Neural progenitor cell (in vitro differentiated cells): ENCODE measurements around the gene KLHL29. TPM values are rescaled to one million over a fixed set of nuclear protein-coding genes. Genes with fewer than 3 reads are reported as not detected.
A peak's percentile ranks its signal among the peaks of the same experiment; 100 is the strongest.

ENCODE experiments used
- DNase-seq: peaks from one replicate; pipeline ENCODE4 v3.0.0-alpha.2; 2016; ENCODE audit warnings: low spot score
- H2AFZ ChIP-seq: fragments of 200-600 bp; sonication (generic); replicated peaks from 2 replicates; pipeline ENCODE4 v1.6.1; 2016; ENCODE audit warnings: antibody characterized with exemption
- H3F3A ChIP-seq: fragments of 200-600 bp; sonication (generic); 2 replicates; pipeline ENCODE4 v1.6.1; 2016; ENCODE audit warnings: antibody characterized with exemption, low read depth
- H3K27ac ChIP-seq: fragments of 200-600 bp; sonication (generic); 2 replicates; pipeline ENCODE4 v1.5.1; 2016; ENCODE audit warnings: mild to moderate bottlenecking
- H3K27me3 ChIP-seq: fragments of 200-600 bp; sonication (generic); 2 replicates; pipeline ENCODE4 v1.6.1; 2016; ENCODE audit warnings: mild to moderate bottlenecking, moderate library complexity
- H3K36me3 ChIP-seq: fragments of 200-600 bp; sonication (generic); 2 replicates; pipeline ENCODE4 v1.5.1; 2016
- H3K4me1 ChIP-seq: fragments of 200-600 bp; sonication (generic); 2 replicates; pipeline ENCODE4 v1.6.1; 2016; ENCODE audit warnings: mixed run types
- H3K4me2 ChIP-seq: fragments of 200-600 bp; sonication (generic); 2 replicates; pipeline ENCODE4 v1.6.1; 2016
- H3K4me3 ChIP-seq: fragments of 200-600 bp; sonication (generic); 2 replicates; pipeline ENCODE4 v1.5.1; 2016
- H3K79me2 ChIP-seq: fragments of 200-600 bp; sonication (generic); 2 replicates; pipeline ENCODE4 v1.6.1; 2016; ENCODE audit warnings: low read depth
- H3K9ac ChIP-seq: fragments of 200-600 bp; sonication (generic); 2 replicates; pipeline ENCODE4 v1.6.1; 2016
- H3K9me3 ChIP-seq: fragments of 200-600 bp; sonication (generic); 2 replicates; pipeline ENCODE4 v1.5.1; 2016; ENCODE audit warnings: low read depth
- H4K20me1 ChIP-seq: fragments of 200-600 bp; sonication (generic); 2 replicates; pipeline ENCODE4 v1.6.1; 2016; ENCODE audit warnings: low read depth
- H3K27ac Mint-ChIP-seq: 3 replicates; pipeline ENCODE4 v1.8.0; 2021; ENCODE audit warnings: mixed read lengths
- H3K27me3 Mint-ChIP-seq: 2 replicates; pipeline ENCODE4 v1.8.0; 2022; ENCODE audit warnings: low read depth, mild to moderate bottlenecking, inconsistent platforms, moderate library complexity, mixed read lengths; ENCODE audit not compliant: insufficient read depth
- H3K36me3 Mint-ChIP-seq: 3 replicates; pipeline ENCODE4 v1.8.0; 2021; ENCODE audit warnings: mixed read lengths
- H3K4me1 Mint-ChIP-seq: 3 replicates; pipeline ENCODE4 v1.8.0; 2021; ENCODE audit warnings: mixed read lengths
- H3K4me3 Mint-ChIP-seq: 3 replicates; pipeline ENCODE4 v1.8.0; 2021; ENCODE audit warnings: mild to moderate bottlenecking, moderate library complexity, mixed read lengths
- H3K9me3 Mint-ChIP-seq: 3 replicates; pipeline ENCODE4 v1.8.0; 2020; ENCODE audit warnings: mixed read lengths
- EZH2 ChIP-seq: fragments of 200-600 bp; sonication (generic); IDR thresholded peaks from 2 replicates; pipeline ENCODE4 v1.6.1; 2017; ENCODE audit warnings: antibody characterized with exemption, mild to moderate bottlenecking, moderate library complexity
- EZH2phosphoT487 ChIP-seq: fragments of 200-600 bp; sonication (generic); IDR thresholded peaks from 2 replicates; pipeline ENCODE4 v1.6.1; 2017; ENCODE audit warnings: antibody characterized with exemption
- total RNA-seq: library from RNA; depleted of rRNA; stranded (reverse); fragments of >200 nt; gene quantifications from 2 replicates; pipeline ENCODE4 v1.2.3, GENCODE V29; 2015; ENCODE audit warnings: low replicate concordance
- TF ChIP-seq, protein P1 (sequence below): fragments of 200-600 bp; sonication (generic); IDR thresholded peaks from 2 replicates; pipeline ENCODE4 v1.5.1; 2017; ENCODE audit warnings: antibody characterized with exemption, mild to moderate bottlenecking

KLHL29 gene
- total RNA-seq, 1 donor from 2014 or later = 1.6 TPM

DNA sequence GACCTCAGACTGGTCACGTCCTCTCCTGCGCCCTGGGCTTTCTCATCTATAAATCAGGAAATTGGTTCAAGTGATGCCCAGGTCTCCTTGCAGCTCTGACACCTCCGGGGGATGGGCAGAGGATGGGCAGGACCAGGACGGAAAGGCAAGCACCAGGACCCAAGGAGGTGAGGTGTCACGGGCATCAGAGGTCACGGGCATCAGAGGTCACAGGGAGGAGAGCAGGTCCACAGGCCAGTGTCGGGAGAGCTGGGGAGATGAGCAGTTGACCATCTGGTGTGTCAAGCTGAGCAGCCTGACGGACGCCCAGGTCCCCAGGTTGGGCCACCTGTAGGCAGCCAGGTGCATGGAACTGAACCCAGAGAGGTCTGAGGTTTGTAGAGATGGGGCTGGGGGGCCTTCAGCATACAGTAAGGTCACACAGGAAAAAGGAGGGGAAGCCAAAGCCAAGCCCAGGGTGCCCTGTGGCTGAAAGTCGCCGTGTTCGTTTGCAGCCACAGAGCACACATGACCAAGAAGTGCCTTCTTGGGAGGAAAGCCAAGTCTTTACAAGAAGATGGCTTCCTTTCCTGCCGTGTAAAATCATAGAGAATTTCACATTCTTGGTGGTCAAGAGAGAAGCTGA lies 301.5 kb downstream of the KLHL29 start:
- peaks cover 26% of the 10 kb centered on the region for H3K4me1 Mint-ChIP-seq
- no peaks in the 10 kb centered on the region for H3K36me3 ChIP-seq
- no peaks in the 10 kb centered on the region for H3K9me3 Mint-ChIP-seq
- no peaks in the 10 kb centered on the region for H3K27me3 ChIP-seq
- no peaks in the 10 kb centered on the region for H3F3A ChIP-seq
- peaks cover 15% of the 10 kb centered on the region for H3K27me3 Mint-ChIP-seq
- H3K27ac Mint-ChIP-seq = peak overlapping the region; percentile 13
- H3K4me3 Mint-ChIP-seq = no peak overlapping the region
- H3K27ac ChIP-seq = no peak overlapping the region
- no peak overlapping the region for H3K9ac ChIP-seq
- no peak overlapping the region for H2AFZ ChIP-seq
- no peaks in the 10 kb centered on the region for H3K79me2 ChIP-seq
- peaks cover 27% of the 10 kb centered on the region for H3K4me1 ChIP-seq
- H3K4me3 ChIP-seq = no peak overlapping the region
- H4K20me1 ChIP-seq = no peaks in the 10 kb centered on the region
- H3K36me3 Mint-ChIP-seq = peaks cover 6% of the 10 kb centered on the region
- DNase-seq = no peak
- no peaks in the 10 kb centered on the region for H3K9me3 ChIP-seq
- H3K4me2 ChIP-seq = no peak overlapping the region
- TF ChIP-seq, protein P1, sequence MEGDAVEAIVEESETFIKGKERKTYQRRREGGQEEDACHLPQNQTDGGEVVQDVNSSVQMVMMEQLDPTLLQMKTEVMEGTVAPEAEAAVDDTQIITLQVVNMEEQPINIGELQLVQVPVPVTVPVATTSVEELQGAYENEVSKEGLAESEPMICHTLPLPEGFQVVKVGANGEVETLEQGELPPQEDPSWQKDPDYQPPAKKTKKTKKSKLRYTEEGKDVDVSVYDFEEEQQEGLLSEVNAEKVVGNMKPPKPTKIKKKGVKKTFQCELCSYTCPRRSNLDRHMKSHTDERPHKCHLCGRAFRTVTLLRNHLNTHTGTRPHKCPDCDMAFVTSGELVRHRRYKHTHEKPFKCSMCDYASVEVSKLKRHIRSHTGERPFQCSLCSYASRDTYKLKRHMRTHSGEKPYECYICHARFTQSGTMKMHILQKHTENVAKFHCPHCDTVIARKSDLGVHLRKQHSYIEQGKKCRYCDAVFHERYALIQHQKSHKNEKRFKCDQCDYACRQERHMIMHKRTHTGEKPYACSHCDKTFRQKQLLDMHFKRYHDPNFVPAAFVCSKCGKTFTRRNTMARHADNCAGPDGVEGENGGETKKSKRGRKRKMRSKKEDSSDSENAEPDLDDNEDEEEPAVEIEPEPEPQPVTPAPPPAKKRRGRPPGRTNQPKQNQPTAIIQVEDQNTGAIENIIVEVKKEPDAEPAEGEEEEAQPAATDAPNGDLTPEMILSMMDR = no peak
- TF ChIP-seq EZH2phosphoT487 (no peak), EZH2 (no peak)

DNA sequence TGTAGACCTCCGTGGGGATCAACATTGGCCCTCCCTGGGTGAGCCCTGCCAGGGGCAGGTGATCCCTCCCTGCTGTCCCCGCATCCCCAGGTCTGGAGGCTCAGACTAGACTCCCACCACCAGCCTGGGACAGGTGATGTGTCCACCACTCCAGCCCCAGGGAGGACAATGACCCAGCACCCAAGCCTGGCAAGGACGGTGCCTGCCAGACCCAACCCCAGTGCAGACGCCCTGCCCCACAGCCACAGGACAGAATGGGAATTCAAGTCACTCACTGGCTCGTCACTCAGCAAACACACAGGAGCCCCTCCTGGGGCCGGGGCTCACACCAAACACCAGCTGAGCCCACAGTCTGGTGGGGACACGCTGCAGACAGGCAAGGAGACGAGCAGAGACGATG lies 302.2 kb downstream of the KLHL29 start:
- Histone ChIP-seq H3K9me3 (no peaks in the 10 kb centered on the region), H3K79me2 (no peaks in the 10 kb centered on the region), H3K36me3 (no peaks in the 10 kb centered on the region), H3K9ac (no peak overlapping the region), H3K27ac (no peak overlapping the region), H3K4me2 (no peak overlapping the region), H3K4me3 (no peak overlapping the region), H2AFZ (no peak overlapping the region), H3K27me3 (no peaks in the 10 kb centered on the region), H3K4me1 (peaks cover 27% of the 10 kb centered on the region), H4K20me1 (no peaks in the 10 kb centered on the region), H3F3A (no peaks in the 10 kb centered on the region)
- DNase-seq = no peak
- H3K4me1 Mint-ChIP-seq = peaks cover 26% of the 10 kb centered on the region
- H3K27ac Mint-ChIP-seq = no peak overlapping the region
- peaks cover 6% of the 10 kb centered on the region for H3K36me3 Mint-ChIP-seq
- H3K9me3 Mint-ChIP-seq = no peaks in the 10 kb centered on the region
- no peak overlapping the region for H3K4me3 Mint-ChIP-seq
- H3K27me3 Mint-ChIP-seq = peaks cover 15% of the 10 kb centered on the region
- TF ChIP-seq EZH2phosphoT487 (no peak), EZH2 (no peak)
- TF ChIP-seq, protein P1 = no peak

DNA sequence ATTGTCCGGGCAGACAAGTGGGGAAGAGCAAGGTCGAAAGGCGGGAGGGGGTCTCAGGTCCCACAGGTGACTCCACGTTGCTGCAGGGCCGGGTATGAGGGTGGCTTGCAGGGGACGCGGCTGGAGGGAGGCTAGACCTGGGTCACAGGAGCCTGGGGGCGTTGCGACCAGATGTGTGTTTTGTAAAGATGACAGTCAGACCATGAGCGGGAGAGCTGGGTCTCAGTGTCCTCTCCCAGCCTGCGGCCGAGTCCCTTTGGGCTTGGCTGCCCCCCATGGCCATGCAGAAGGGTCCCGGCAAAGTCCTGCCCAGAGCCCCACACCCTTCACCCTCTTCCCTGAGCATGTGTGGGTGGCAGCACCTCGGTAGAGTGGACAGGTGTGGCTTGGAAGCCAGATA lies 302.7 kb downstream of the KLHL29 start:
- H3K4me1 Mint-ChIP-seq = peaks cover 26% of the 10 kb centered on the region
- DNase-seq = no peak
- H3K36me3 Mint-ChIP-seq = peaks cover 6% of the 10 kb centered on the region
- peaks cover 27% of the 10 kb centered on the region for H3K4me1 ChIP-seq
- TF ChIP-seq, protein P1 = no peak
- no peak for TF ChIP-seq EZH2phosphoT487
- TF ChIP-seq EZH2 = no peak
- H3K4me3 ChIP-seq = no peak overlapping the region
- H3F3A ChIP-seq = no peaks in the 10 kb centered on the region
- H3K9ac ChIP-seq = no peak overlapping the region
- H3K27me3 Mint-ChIP-seq = peaks cover 15% of the 10 kb centered on the region
- H3K4me3 Mint-ChIP-seq = no peak overlapping the region
- H3K27ac ChIP-seq = no peak overlapping the region
- no peaks in the 10 kb centered on the region for H3K9me3 Mint-ChIP-seq
- no peak overlapping the region for H3K4me2 ChIP-seq
- H3K27ac Mint-ChIP-seq = no peak overlapping the region
- H3K36me3 ChIP-seq = no peaks in the 10 kb centered on the region
- H2AFZ ChIP-seq = no peak overlapping the region
- H3K9me3 ChIP-seq = no peaks in the 10 kb centered on the region
- H4K20me1 ChIP-seq = no peaks in the 10 kb centered on the region
- H3K27me3 ChIP-seq = no peaks in the 10 kb centered on the region
- no peaks in the 10 kb centered on the region for H3K79me2 ChIP-seq
